ENCODE results near the gene AKR1E2. TPM values are rescaled to one million over a fixed set of nuclear protein-coding genes. Genes with fewer than 3 reads are reported as not detected.

AKR1E2 gene
- total and polyA plus RNA-seq, 10 of the 15 experiments (the other 5 are each of a cell fraction or from before 2014, with no cell fraction given) = not detected

DNA sequence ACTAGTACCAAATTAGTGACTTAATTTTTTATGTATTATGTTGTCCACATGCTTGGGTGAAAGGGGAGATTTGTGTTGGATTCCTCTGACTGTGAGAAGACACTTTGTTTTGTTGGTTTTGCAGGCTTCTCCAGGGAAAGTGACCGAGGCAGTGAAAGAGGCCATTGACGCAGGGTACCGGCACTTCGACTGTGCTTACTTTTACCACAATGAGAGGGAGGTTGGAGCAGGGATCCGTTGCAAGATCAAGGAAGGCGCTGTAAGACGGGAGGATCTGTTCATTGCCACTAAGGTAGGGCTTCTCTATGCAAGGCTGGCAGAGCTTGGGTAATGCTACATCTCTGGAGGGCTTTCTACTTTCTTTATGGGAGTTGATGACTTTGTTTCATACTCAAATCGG is 4.5 kb downstream of the AKR1E2 start:
- RAD21 ChIA-PET (ENCODE audit: unreplicated experiment) = no interaction called here
- CTCF ChIA-PET = interaction anchor here (1.4 to 3.9 kb wide), 2 partner anchors 16 to 19 kb away, joined by 4 to 20 read pairs; no protein-coding TSS in a partner anchor
- H3K4me2 ChIP-seq (ENCODE audit: control insufficient read depth, insufficient read depth) = no peak overlapping the region
- DNase-seq (ENCODE audit: low read depth, low spot score) (no peak), FAIRE-seq (no peak), ATAC-seq (no peak)
- POLR2A ChIA-PET = no interaction called here
- H2AFZ ChIP-seq (ENCODE audit: control insufficient read depth, low read depth, low read length) = no peak overlapping the region
- no peaks in the 10 kb centered on the region for H4K20me1 ChIP-seq (ENCODE audit: control insufficient read depth, insufficient read depth)
- H3K27ac ChIP-seq (ENCODE audit: control insufficient read depth, insufficient read depth) = no peak overlapping the region
- H3K27me3 ChIP-seq (replicated peaks in 1 of 2; ENCODE audit: control insufficient read depth in 2 of 2, insufficient read depth in 2 of 2, low read length in 1 of 2) = peaks cover 0 to 3% of the 10 kb centered on the region in 2 experiments; a peak in 3 of 4 replicates
- intact Hi-C loops (cut with micrococcal nuclease; ENCODE audit: unreplicated experiment) = no loop called here
- in situ Hi-C loops (cut with MboI) = no loop called here
- H3K9me3 ChIP-seq (replicated peaks; ENCODE audit: control insufficient read depth, insufficient read depth, low read length) = no peaks in the 10 kb centered on the region; the same call in 2 of the 3 replicates
- TF ChIP-seq IKZF2 (IDR thresholded peaks at IDR 0.05) (no peak), EP300 (IDR thresholded peaks at IDR 0.05; ENCODE audit: borderline replicate concordance in 1 of 2, control insufficient read depth in 1 of 2, low read depth in 2 of 2, low read length in 2 of 2) (no peak), RELA (IDR thresholded peaks at IDR 0.05; ENCODE audit: borderline replicate concordance, partially characterized antibody) (no peak), GABPA (IDR thresholded peaks at IDR 0.05; ENCODE audit: low read depth) (no peak), EED (IDR thresholded peaks at IDR 0.05; ENCODE audit: low read depth) (no peak), IRF4 (IDR thresholded peaks at IDR 0.05; ENCODE audit: low read depth, low read length) (no peak), BRCA1 (IDR thresholded peaks at IDR 0.05; ENCODE audit: low read depth, low read length) (no peak), SUZ12 (IDR thresholded peaks at IDR 0.05; ENCODE audit: unreplicated experiment) (no peak), PAX5 (IDR thresholded peaks at IDR 0.05; ENCODE audit: borderline replicate concordance, low read depth, low read length) (no peak), HDAC6 (IDR thresholded peaks at IDR 0.05; ENCODE audit: unreplicated experiment) (no peak), IKZF1 (conservative IDR thresholded peaks at IDR 0.05) (no peak), MXI1 (IDR thresholded peaks at IDR 0.05; ENCODE audit: low read depth, low read length) (no peak), WRNIP1 (IDR thresholded peaks at IDR 0.05; ENCODE audit: borderline replicate concordance, low read depth, low read length) (no peak), NFIC (IDR thresholded peaks at IDR 0.05; ENCODE audit: low read depth, low read length) (no peak), RFX5 (IDR thresholded peaks at IDR 0.05; ENCODE audit: low read depth, low read length) (no peak), ZNF24 (IDR thresholded peaks at IDR 0.05) (no peak)
- TF ChIP-seq, protein P1, sequence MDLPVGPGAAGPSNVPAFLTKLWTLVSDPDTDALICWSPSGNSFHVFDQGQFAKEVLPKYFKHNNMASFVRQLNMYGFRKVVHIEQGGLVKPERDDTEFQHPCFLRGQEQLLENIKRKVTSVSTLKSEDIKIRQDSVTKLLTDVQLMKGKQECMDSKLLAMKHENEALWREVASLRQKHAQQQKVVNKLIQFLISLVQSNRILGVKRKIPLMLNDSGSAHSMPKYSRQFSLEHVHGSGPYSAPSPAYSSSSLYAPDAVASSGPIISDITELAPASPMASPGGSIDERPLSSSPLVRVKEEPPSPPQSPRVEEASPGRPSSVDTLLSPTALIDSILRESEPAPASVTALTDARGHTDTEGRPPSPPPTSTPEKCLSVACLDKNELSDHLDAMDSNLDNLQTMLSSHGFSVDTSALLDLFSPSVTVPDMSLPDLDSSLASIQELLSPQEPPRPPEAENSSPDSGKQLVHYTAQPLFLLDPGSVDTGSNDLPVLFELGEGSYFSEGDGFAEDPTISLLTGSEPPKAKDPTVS (IDR thresholded peaks at IDR 0.05; ENCODE audit: low read depth, low read length) = no peak
- TF ChIP-seq, protein P2, sequence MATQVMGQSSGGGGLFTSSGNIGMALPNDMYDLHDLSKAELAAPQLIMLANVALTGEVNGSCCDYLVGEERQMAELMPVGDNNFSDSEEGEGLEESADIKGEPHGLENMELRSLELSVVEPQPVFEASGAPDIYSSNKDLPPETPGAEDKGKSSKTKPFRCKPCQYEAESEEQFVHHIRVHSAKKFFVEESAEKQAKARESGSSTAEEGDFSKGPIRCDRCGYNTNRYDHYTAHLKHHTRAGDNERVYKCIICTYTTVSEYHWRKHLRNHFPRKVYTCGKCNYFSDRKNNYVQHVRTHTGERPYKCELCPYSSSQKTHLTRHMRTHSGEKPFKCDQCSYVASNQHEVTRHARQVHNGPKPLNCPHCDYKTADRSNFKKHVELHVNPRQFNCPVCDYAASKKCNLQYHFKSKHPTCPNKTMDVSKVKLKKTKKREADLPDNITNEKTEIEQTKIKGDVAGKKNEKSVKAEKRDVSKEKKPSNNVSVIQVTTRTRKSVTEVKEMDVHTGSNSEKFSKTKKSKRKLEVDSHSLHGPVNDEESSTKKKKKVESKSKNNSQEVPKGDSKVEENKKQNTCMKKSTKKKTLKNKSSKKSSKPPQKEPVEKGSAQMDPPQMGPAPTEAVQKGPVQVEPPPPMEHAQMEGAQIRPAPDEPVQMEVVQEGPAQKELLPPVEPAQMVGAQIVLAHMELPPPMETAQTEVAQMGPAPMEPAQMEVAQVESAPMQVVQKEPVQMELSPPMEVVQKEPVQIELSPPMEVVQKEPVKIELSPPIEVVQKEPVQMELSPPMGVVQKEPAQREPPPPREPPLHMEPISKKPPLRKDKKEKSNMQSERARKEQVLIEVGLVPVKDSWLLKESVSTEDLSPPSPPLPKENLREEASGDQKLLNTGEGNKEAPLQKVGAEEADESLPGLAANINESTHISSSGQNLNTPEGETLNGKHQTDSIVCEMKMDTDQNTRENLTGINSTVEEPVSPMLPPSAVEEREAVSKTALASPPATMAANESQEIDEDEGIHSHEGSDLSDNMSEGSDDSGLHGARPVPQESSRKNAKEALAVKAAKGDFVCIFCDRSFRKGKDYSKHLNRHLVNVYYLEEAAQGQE (IDR thresholded peaks at IDR 0.05; ENCODE audit: low read depth, low read length) = no peak
- no peaks in the 10 kb centered on the region for H3K36me3 ChIP-seq (ENCODE audit: control insufficient read depth in 2 of 2, insufficient read depth in 2 of 2, low read length in 1 of 2)
- SMC1A ChIA-PET (ENCODE audit: uncharacterized antibody, unreplicated experiment) = interaction anchor here (1.1 kb wide), 1 partner anchor 16 kb away, joined by 3 read pairs; no protein-coding TSS in a partner anchor
- H3K9ac ChIP-seq (ENCODE audit: control insufficient read depth, insufficient read depth, low read length) = no peak overlapping the region
- WGBS (ENCODE audit: insufficient coverage, insufficient replicate concordance, low lambda C conversion rate, missing lambda C conversion rate) = 31% methylated on average over 8 of the region's 8 CpGs
- no peak overlapping the region for H3K4me3 ChIP-seq
- H3K79me2 ChIP-seq (ENCODE audit: control insufficient read depth, insufficient read depth, low read length) = no peaks in the 10 kb centered on the region
- no TSS peak for BruUV-seq (replicated peaks)
- H3K4me1 ChIP-seq (ENCODE audit: control insufficient read depth, insufficient read depth, low read length) = no peaks in the 10 kb centered on the region

Data from GM12878 (cell line).